ENCODE results near the gene NUP43.

The NUP43 gene

GRCh38 chr6:149734915-149735314 lies 11.4 kb downstream of the NUP43 start:
- Histone ChIP-seq H3K27me3 (ENCODE audit: low read depth, low read length) (no peaks in the 10 kb centered on the region), H4K20me1 (ENCODE audit: insufficient read depth, low read length) (no peaks in the 10 kb centered on the region), H3K36me3 (replicated peaks; ENCODE audit: low read depth, low read length) (peaks cover 5% of the 10 kb centered on the region), H3K4me1 (ENCODE audit: low read length) (no peaks in the 10 kb centered on the region), H3K4me3 (ENCODE audit: low read length) (no peak overlapping the region), H2AFZ (ENCODE audit: low read depth, low read length) (no peak overlapping the region), H3K79me2 (ENCODE audit: low read length) (no peaks in the 10 kb centered on the region), H3K9ac (ENCODE audit: low read length) (no peak overlapping the region), H3K9me3 (ENCODE audit: insufficient read depth, low read length) (no peaks in the 10 kb centered on the region), H3K27ac (ENCODE audit: low read length) (no peak overlapping the region), H3K4me2 (ENCODE audit: low read length) (no peak overlapping the region)
- no peak for TF ChIP-seq EZH2phosphoT487 (IDR thresholded peaks at IDR 0.05; ENCODE audit: low read depth)
- TF ChIP-seq CTCF (IDR thresholded peaks at IDR 0.05; ENCODE audit: low read depth, low read length), result no peak

GRCh38 chr6:149733089-149733720 lies 13.1 kb downstream of the NUP43 start:
- H3K4me1 ChIP-seq (ENCODE audit: low read length), result no peaks in the 10 kb centered on the region
- no peak overlapping the region for H3K9ac ChIP-seq (ENCODE audit: low read length)
- no peak overlapping the region for H3K27ac ChIP-seq (ENCODE audit: low read length)
- H3K9me3 ChIP-seq (ENCODE audit: insufficient read depth, low read length), result no peaks in the 10 kb centered on the region
- H4K20me1 ChIP-seq (ENCODE audit: insufficient read depth, low read length), result no peaks in the 10 kb centered on the region
- no peaks in the 10 kb centered on the region for H3K79me2 ChIP-seq (ENCODE audit: low read length)
- H3K36me3 ChIP-seq (replicated peaks; ENCODE audit: low read depth, low read length), result peaks cover 9% of the 10 kb centered on the region
- H2AFZ ChIP-seq (ENCODE audit: low read depth, low read length), result no peak overlapping the region
- TF ChIP-seq EZH2phosphoT487 (IDR thresholded peaks at IDR 0.05; ENCODE audit: low read depth), result no peak
- TF ChIP-seq CTCF (IDR thresholded peaks at IDR 0.05; ENCODE audit: low read depth, low read length), result no peak
- H3K4me3 ChIP-seq (ENCODE audit: low read length), result no peak overlapping the region
- no peak overlapping the region for H3K4me2 ChIP-seq (ENCODE audit: low read length)
- H3K27me3 ChIP-seq (ENCODE audit: low read depth, low read length), result no peaks in the 10 kb centered on the region

- H3K4me3 ChIP-seq (ENCODE audit: low read length), result no peak overlapping the region
- no peaks in the 10 kb centered on the region for H3K9me3 ChIP-seq (ENCODE audit: insufficient read depth, low read length)
- no peak overlapping the region for H3K4me2 ChIP-seq (ENCODE audit: low read length)
- H2AFZ ChIP-seq (ENCODE audit: low read depth, low read length), result no peak overlapping the region
- H3K9ac ChIP-seq (ENCODE audit: low read length), result no peak overlapping the region
- no peak overlapping the region for H3K27ac ChIP-seq (ENCODE audit: low read length)
- no peaks in the 10 kb centered on the region for H3K27me3 ChIP-seq (ENCODE audit: low read depth, low read length)
- H3K79me2 ChIP-seq (ENCODE audit: low read length), result no peaks in the 10 kb centered on the region
- TF ChIP-seq EZH2phosphoT487 (IDR thresholded peaks at IDR 0.05; ENCODE audit: low read depth) (no peak), CTCF (IDR thresholded peaks at IDR 0.05; ENCODE audit: low read depth, low read length) (no peak)
- H4K20me1 ChIP-seq (ENCODE audit: insufficient read depth, low read length), result no peaks in the 10 kb centered on the region
- H3K4me1 ChIP-seq (ENCODE audit: low read length), result no peaks in the 10 kb centered on the region
- H3K36me3 ChIP-seq (replicated peaks; ENCODE audit: low read depth, low read length), result peaks cover 10% of the 10 kb centered on the region
Observed at GRCh38 chr6:149729824-149730223, 16.5 kb downstream of the NUP43 start.

- peaks cover 10% of the 10 kb centered on the region for H3K36me3 ChIP-seq (replicated peaks; ENCODE audit: low read depth, low read length)
- H3K4me2 ChIP-seq (ENCODE audit: low read length), result no peak overlapping the region
- H3K9ac ChIP-seq (ENCODE audit: low read length), result no peak overlapping the region
- H3K4me3 ChIP-seq (ENCODE audit: low read length), result no peak overlapping the region
- H2AFZ ChIP-seq (ENCODE audit: low read depth, low read length), result no peak overlapping the region
- no peaks in the 10 kb centered on the region for H4K20me1 ChIP-seq (ENCODE audit: insufficient read depth, low read length)
- no peaks in the 10 kb centered on the region for H3K79me2 ChIP-seq (ENCODE audit: low read length)
- no peaks in the 10 kb centered on the region for H3K9me3 ChIP-seq (ENCODE audit: insufficient read depth, low read length)
- H3K27ac ChIP-seq (ENCODE audit: low read length), result no peak overlapping the region
- H3K4me1 ChIP-seq (ENCODE audit: low read length), result no peaks in the 10 kb centered on the region
- no peaks in the 10 kb centered on the region for H3K27me3 ChIP-seq (ENCODE audit: low read depth, low read length)
- TF ChIP-seq CTCF (IDR thresholded peaks at IDR 0.05; ENCODE audit: low read depth, low read length) (no peak), EZH2phosphoT487 (IDR thresholded peaks at IDR 0.05; ENCODE audit: low read depth) (no peak)
Observed at GRCh38 chr6:149728499-149729234, 17.7 kb downstream of the NUP43 start.

All from OCI-LY3 (cell line).